Measurements from ENCODE around the gene MRPS9.

The MRPS9 gene

DNA sequence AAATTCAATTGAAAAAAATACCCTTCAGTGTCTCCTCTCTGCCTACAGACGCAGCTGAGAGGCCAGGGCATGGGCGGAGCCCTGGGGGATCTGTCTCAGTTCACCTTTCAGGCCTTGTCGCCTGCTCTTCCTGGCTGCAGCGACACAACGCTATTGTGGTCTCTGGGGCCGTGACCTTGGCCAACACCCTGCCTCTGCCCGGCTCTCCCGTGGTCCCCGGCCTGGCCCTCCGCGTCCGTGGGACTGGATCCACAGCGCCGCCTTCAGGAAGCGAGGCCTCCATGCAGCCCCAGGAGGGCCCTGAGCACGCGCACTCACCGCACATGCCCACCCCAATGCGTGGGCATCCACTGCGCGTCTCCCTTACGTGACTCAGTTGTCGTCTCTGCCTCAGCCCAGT is 81.1 kb downstream of the MRPS9 start:
- DNase-seq: no peak

DNA sequence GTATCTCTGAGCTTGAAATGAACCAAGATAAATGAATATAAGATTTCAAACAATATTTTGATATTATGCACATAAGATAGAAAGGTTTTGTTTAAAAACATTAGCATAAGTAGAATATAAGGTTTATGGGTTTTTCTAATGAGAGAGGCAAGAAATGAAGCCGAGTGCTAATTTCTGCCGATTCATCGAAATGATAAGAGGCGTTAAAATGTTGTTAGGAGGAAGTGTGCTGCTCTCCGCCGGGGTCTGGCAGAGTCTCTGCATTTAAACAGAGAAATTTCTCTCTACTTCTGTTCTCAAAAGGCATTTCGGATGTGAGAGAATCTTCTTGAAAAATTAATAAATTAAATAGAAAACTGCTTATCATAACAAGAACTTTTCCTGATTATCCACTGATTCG is 83.6 kb downstream of the MRPS9 start:
- no peak for DNase-seq

DNA sequence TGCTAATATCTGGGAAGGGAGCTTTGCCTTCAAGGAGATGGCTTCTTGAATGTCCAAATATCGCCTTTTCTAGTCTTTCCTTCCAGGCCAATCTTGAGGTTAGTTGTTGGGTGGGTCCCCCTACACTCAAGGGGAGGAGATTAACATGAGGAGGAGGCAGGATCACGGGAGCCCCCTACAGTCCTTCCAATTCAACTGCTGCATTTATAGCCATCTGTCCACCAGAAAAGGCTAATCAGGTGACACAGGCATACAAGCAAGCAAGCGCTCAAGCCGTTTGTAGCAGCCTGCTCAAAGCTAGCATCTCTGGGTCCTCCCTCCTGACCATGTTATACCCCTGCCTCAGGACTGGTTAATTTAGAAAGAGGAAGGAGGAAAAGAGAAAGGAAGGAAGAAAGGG is 87.6 kb downstream of the MRPS9 start:
- no peak for DNase-seq

DNA sequence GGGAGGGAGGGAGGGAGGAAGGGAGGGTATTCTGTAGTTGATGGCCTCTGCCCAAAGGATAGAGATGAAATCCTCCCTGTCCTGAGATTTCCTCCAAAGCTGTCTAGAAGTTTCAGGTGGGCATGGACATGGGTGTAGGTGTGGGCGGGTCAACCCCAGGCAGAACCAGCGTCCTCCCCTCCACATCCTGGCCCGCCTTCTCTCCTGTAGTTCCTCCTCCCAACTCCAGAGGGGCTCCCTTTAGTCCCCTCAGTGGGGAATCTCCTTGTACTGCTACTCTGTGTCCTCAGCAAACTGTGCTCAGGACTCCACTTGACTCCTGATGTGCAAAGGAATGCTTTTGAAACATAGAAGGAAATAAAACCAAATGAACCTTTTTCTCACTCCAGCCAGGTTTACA is 88.1 kb downstream of the MRPS9 start:
- DNase-seq: no peak

DNA sequence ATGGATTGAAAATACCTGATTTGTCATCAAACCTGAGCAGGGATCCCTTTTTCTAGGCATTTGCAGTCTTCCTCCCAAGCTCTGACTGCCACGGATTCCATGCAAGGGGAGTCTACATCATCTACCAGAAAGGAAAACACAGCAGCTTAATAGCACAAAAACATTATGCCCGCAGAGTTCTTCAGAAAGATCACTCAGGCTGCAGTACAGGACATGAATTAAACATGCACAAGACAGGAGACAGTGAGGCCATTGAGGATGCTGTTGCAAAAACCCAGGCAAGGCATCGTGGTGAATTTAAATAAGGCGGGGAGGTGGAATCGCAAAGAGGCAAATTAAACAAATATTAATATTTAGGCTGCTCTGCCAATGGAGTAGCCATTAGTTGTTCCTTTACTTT is 88.5 kb downstream of the MRPS9 start:
- peak in 1 of 51 donors; percentile 8 for DNase-seq

DNA sequence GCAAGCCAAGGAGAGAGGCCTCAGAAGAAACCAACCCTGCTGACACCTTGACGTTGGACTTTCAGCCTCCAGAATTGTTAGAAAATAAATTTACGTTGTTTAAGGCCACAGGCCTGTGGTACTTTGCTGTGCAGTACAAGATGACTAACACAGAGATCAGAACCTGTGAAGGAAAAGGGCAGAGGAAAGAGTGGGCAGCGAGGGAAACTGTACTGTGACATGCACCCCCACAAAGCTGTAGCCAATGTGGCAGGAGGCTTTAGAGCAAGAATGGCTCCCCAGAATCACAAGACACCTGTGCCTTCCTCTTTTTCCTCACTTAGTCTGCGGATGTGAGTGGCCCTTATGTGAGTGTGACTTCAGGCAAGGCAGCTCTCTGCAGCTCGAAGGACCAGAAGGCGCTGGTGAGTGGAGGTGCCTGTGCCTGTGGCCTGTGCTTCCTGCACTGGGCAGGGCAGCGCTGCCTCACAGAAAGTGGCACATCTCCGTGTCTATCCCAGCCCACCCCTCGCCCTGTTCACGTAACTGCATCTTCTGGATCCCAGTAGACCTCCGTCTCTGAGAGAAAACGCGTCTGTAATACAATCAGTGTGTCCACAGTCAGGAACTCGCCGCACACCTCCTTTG is 89.5 kb downstream of the MRPS9 start:
- no peak for DNase-seq

DNA sequence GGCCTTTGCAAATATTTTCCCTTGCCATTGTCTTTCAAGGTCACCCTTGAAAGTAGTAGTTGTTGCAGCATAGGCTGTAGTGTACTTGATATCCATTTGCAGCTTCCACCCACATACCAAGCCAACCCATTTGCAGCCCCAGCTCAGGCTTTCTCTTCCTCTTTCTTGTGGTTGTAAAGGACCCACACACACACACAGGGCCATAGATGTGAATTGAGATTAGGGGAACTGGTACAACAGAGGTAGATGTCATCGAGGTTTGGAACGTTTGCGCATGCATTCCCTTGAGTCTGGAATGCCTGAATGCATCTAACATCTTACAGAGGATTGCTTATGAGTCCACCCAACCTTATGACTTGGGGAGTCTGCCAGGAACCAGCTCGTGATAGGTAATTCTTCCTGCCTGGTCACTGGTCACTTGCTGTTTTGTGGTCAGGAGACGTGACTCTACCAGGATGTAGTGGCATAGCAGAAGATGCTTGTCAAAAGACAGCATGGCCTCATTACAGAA is 91.9 kb downstream of the MRPS9 start:
- DNase-seq: no peak

DNA sequence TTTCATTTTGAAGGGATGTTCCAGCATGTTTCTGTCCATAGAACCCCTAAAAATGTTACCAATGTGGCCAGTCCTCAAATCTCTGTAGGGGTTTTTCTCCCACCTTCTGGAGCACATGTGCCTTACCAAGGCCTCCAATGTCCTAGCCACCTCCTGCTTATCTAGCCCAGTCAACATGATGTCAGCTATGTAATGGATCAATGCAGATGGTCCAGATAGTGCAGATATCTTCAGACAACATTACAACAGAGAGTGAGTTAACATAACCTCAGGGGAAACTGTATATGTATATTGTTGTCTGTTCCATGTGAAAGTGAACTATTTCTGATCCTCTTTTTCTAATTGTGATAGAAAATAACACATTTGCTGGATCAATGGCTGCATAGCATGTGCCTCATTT is 92.7 kb downstream of the MRPS9 start:
- no peak for DNase-seq

DNA sequence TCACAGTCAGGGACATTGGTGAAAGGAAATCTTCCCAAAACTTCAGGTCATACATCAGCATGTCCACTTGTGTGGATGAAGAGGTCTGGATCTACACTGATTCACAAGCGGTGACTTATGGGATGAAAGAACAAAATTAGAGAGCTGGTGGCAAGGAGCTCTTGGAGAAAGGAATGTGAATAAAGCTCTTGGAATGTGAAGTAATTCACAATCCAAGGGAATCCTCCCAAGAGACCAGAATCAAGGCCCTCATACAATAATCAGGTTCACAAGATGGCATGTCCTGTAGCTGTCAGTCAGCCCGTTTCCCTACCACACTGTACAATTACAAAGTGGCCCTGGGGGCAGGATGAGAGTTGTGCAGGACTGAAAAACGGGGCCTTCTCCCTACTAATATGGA is 96.2 kb downstream of the MRPS9 start:
- no peak for DNase-seq

DNA sequence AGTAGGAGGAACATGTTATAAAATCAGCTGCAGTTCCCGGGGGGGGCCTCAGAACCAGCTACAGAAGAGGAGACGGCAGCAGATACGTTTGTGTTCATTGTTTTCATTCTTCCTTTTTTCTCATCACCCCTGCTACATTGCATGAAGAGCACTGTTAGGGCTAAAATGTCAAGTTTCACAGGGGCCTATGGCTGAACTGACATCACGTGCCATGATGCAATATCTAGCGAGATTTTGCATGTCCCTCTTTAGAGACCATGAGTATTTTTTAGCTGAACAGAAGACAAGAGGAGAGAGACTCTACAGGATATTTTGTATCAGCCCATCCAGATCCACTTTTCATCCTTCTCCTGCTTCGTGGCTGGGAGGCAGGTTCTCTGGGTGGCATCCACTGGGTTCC is 97.6 kb downstream of the MRPS9 start:
- DNase-seq: no peak

DNA sequence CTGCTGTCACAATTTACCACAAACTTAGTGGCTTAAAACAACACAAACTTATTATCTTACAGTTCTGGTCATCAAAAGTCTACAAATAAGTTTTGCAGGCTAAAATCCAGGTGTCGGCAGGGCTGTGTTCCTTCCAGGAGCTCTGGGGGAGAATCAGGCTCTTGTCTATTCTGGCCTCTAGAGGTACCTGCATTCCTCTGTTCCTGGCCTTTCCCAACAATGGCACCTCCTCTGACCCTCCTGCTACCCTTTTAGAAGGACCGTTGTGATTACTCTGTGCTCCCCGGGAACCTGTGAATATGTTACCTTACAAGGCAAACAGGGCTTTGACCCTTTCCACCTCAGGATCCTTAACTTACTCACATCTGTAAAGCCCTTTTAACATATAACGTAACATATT is 98.5 kb downstream of the MRPS9 start:
- no peak for DNase-seq

DNA sequence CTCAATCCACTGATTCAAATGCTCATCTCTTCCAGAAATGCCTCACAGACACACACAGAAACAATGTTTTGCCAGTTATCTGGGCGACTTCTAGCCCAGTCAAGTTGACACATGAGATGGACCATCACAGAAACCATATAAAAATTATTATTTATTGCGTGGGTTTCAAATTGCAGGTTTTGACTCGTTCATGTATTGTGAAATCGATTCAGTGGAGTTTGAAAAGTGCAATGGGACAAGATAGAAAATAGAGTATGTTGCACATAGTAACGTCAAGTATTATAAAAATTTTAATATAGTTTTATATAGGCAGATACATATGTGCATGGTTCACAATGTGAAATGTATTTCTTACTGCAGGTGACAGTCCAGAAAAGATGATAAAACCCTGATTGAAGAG is 100.8 kb downstream of the MRPS9 start:
- no peak for DNase-seq

DNA sequence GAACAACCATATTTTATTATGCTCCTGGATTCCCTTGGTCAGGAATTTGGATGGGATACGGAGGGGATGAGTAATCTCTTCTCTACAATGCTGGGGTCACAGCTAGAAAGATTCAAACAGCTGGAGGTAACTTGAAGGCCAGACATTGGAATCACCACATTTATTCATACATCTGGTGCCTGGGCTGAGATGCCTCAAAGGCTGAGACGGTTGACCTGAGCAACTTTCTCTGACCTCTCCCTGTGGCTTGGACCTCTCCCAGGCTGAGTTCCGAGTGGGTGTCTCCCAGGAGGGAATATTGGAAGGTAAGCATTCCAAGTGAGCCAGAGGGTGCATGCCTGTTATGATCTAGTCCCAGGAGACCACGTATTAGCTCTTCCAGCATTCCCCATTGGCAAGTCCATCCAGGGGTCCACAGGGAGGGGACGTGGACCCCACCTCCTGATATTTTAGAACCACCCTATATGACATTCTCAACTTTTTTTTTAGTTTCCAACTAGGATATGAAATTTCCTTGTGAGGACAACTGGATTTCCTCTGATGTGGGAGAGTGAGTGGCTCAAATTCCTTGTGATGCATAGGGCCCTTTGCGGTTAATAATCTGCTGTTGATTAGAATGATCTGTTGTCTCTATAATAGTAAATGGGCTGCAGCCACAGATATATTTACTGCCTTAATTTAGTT is 101.8 kb downstream of the MRPS9 start:
- no peak for DNase-seq

DNA sequence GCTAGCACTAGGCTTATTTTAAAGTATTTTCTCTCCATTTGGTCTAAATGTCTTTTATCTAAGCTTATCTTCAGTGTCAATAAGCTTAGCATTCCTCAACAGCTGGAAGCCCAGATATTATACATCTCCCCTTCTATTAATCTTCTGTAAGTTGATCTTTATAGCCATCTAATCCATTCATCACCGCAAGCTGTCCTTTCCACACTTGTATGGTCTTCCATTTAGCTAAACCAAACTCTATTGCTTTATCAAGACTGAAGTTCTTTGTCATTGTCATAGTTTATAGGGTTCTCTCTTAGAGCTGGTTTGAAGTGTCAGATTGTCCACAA is 102.3 kb downstream of the MRPS9 start:
- no peak for DNase-seq

DNA sequence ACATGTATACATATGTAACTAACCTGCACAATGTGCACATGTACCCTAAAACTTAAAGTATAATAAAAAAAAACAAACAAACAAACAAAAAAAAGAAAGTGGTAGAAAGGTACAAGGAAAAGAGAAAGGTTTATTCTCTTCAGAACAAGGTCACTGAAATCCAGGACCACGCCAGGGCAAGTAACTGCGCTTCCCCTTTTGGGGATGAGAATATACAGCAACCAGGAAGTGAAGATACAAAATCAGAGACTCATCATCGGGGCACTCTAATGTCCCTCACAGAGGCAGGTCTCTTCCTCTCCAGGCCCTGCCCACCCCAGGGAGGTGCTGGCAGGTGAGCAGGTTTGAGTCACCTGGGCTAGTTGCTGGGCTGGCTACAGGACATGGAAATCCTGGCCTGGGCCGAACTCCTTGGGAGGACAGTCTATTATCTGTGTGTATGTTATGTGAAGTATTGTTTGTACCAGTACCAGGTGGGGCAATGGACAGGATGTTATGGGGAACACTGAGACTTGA is 103.3 kb downstream of the MRPS9 start:
- DNase-seq: no peak

DNA sequence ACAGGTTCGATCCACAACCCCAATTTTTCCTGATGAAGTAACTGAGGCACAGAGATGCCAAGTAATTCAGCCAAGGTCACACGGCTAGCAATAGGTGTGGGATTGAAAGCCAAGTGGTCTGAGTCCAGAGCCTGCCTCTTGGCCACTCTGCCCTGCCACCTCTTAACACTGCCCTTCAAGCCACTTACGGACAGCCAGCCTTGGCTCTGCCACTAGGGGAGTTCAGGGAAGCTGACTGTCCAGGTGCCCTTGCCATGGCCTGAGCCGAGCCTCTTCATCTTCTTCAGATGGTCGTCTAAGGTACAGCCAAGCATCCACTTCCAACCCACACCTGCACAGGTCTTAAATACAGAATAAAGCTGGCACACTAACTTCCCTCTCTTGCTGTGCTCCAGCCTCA is 104.4 kb downstream of the MRPS9 start:
- DNase-seq: no peak

DNA sequence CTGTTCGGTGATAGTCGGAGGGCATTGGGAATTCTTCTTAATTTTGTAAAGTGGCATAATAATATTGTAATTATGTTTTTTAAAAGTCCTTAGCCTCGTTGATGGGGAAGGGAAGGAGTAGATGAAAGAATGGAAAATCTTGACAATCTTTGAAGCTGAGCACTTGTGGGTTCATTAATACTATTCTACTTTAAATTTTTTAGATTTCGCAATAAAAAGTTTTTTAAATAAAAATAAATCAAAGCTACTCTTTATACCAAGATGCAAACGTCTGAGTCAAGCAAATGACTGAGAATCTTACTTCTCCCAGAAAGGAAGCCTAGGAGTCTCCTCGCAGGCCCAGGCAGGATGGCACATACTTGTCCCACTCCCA is 105.2 kb downstream of the MRPS9 start:
- DNase-seq: no peak

DNA sequence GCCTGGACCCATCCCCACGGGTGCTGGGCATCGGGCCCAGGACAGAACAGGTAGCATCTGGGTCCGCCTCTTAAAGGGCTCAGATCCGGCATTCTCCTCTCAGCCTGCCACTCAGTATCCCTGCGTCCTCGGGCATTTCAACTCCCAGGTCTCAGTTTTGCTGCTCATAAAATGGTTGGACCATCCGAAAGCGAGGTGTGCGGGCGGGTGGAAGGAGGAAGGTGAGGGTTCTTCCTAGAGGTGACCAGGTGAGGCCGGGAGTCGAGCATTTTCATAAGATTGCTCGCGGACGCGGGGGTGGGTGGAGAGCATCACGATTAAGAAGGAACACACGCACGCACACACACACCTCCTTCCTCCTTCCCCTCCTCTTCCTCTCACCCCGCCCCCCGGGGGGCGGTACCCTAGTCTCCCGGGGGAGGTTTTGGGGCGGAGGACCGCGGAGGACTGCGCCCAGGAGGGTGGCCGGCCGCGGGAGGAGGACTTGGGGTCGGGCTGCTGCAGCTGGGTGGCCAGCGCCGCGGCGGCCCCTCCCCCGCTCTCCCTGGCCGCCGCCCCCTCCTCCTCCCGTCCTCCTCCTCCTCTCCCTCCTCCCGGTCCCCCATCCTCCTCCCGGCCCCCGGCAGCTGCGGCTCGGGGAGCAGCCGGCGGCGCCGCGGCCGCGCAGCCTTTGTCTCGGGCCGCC is 105.7 kb downstream of the MRPS9 start:
- peak in 21 of 51 donors; percentile 15 to 49 (median 31) for DNase-seq

DNA sequence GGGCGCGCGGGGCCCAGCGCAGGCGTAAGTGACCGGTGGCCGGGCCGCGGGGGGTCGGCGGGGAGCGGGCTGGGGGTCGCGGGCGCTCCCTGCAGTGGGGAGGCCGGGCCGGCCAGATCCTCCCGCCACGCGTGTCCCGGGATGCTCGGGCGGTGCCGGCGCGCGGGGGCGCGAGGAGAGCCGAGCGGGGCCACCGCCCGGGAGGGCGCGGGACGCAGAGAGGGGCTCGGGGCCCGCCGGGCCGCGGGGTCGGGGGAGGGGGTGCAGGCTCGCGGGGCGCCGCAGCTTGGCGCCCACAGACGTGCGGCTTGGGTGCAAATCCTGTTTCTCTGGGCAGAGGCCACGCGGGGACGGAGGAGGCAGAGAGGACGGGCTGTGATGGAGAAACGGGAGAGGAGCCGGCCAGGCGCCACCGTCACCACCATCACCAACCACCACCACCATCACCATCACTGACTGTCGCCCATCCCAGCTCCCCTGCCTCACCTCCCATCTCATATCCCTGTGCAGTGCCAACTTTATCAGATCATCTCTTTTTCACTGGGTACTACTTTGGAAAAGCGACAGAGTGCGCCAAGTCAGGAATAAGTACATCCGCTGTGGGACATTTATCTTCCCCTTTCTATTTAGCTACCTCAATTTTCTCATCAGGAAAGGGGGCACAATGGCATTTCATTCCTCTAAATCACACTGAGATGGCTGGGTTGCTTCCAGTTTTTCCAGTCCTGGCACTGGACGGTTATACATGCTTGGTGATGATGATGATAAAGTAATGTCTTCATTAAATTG is 106.5 kb downstream of the MRPS9 start:
- peak in 1 of 51 donors; percentile 5 for DNase-seq

DNA sequence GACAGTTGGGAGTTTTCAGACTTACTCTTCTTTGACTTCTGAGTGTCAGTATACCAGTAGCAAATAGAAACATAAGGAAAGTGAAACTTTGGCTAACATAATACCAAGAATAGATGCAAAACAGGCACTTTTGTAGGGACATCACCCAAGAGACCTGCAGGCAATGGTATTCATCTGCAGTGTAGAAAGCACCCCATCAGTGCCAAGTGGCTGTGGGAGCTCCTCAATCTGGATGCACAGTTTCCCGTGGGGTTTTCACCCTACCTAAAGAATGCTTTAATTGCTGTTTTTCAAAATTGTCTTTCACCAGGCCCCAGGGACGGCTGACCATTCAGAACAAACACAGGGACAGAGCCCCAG is 107.1 kb downstream of the MRPS9 start:
- DNase-seq: no peak

DNA sequence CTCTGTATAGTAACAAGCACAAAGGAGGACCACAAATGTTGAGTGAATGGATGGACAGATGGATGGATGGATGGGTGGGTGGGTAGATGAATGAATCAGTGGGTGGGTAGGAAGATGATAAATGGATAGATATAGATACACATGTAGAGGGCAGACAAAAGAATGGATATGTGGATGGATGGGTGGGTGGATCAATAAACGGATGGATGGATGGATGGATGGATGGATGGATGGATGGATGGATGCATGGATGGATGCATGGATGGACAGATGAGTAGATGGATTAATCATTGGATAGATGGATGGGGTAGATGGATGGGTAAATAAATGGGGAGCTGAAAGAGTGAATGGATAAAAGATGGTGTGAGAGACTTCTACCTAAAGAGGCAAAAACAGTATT is 111.4 kb downstream of the MRPS9 start:
- no peak for DNase-seq
